Body of pancreas (tissue), 4 donors: ENCODE results near the gene AUNIP.

Experiments
- CTCF ChIP-seq, 7 experiments: fragments of 450-650 bp in 4 of 7; fragments of 200-600 bp in 3 of 7; sonication (generic) in 3 of 7; IDR thresholded peaks; one replicate each; pipeline ENCODE4 v1.5.1; 2016 to 2019; ENCODE audit warnings: antibody characterized with exemption in 7 of 7
- POLR2A ChIP-seq, 3 donors: fragments of 450-650 bp; IDR thresholded peaks; one replicate each; pipeline ENCODE4 v1.6.1; 2016; ENCODE audit warnings: antibody characterized with exemption in 3 of 3, mild to moderate bottlenecking in 2 of 3

- TF ChIP-seq CTCF (IDR thresholded peaks at IDR 0.05) (peak; percentile 84 to 97 (median 88)), POLR2A (IDR thresholded peaks at IDR 0.05) (no peak)
Observed at GRCh38 chr1:25810341-25811299, 48.6 kb downstream of the AUNIP start.
